Choroid plexus epithelial cell (primary cell): ENCODE results near the gene ADGRD2.

Source experiments
- DNase-seq: peaks from one replicate; pipeline ENCODE4 v3.0.0-alpha.2; 2010; ENCODE audit warnings: low read depth
- H3K4me3 ChIP-seq: 2 replicates; pipeline ENCODE4 v1.5.1; 2011; ENCODE audit warnings: low read depth, mild to moderate bottlenecking, control low read depth, low read length, moderate library complexity
- TF ChIP-seq, protein P1 (sequence below): conservative IDR thresholded peaks from 2 replicates; pipeline ENCODE4 v1.5.1; 2011; ENCODE audit warnings: low read depth, mild to moderate bottlenecking, control low read depth, inconsistent platforms, low read length, moderate library complexity

The ADGRD2 gene

DNA sequence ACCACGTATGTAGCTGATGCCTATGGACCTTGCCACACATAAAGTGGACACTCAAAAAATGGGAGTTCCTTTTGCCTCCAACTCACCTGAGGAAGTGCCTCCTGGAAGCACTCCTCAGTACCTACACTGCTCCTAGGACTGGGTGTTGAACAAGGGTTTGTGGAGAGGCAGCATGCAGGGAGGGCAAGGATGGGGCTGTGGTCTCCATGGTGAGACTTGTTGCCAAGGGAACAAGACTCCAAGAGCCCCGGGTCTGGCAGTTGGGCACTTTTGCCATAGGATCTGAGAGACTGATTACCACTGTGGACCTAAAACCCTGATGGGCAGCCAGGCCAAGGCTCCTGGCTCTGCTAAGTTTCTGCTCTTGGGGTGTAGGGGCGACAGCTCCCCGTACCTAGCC is 63.9 kb downstream of the ADGRD2 start:
- TF ChIP-seq, protein P1, sequence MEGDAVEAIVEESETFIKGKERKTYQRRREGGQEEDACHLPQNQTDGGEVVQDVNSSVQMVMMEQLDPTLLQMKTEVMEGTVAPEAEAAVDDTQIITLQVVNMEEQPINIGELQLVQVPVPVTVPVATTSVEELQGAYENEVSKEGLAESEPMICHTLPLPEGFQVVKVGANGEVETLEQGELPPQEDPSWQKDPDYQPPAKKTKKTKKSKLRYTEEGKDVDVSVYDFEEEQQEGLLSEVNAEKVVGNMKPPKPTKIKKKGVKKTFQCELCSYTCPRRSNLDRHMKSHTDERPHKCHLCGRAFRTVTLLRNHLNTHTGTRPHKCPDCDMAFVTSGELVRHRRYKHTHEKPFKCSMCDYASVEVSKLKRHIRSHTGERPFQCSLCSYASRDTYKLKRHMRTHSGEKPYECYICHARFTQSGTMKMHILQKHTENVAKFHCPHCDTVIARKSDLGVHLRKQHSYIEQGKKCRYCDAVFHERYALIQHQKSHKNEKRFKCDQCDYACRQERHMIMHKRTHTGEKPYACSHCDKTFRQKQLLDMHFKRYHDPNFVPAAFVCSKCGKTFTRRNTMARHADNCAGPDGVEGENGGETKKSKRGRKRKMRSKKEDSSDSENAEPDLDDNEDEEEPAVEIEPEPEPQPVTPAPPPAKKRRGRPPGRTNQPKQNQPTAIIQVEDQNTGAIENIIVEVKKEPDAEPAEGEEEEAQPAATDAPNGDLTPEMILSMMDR, result no peak

GRCh38 chr9:124514874-124515273 is 64.6 kb downstream of the ADGRD2 start:
- no peak for DNase-seq
- no peak overlapping the region for H3K4me3 ChIP-seq
- TF ChIP-seq, protein P1, result no peak

More for the DNA sequence above, 63.9 kb downstream of the ADGRD2 start:
- H3K4me3 ChIP-seq, result no peak overlapping the region
- no peak for DNase-seq

- DNase-seq, result no peak
- TF ChIP-seq, protein P1, result no peak
- no peak overlapping the region for H3K4me3 ChIP-seq
These were observed 67.3 kb downstream of the ADGRD2 start for GRCh38 chr9:124517600-124517999.

DNA sequence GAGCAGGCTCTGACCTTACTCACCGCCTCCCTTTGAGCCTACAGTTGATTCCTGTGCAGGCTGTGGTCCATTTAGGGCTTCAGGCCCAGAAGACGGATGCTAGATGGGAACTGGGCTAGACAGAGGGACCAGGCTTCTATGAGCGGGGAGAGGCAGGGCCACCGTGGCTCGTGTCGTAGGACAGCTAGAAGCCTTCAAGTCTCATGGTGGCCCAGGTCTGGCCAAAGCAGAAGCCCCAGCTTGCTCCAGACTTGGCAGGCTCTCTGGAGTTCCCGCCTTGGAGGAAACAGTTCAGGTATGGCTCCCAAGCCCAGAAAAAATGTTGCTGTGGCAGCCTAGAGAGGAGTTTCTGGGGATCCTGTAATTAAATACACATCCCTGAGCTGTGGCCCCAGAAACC is 67.9 kb downstream of the ADGRD2 start:
- TF ChIP-seq, protein P1, result no peak
- DNase-seq, result no peak

GRCh38 chr9:124520206-124520596 is 70.0 kb downstream of the ADGRD2 start:
- TF ChIP-seq, protein P1, result no peak
- H3K4me3 ChIP-seq, result no peak overlapping the region
- no peak for DNase-seq

More for the DNA sequence above, 67.9 kb downstream of the ADGRD2 start:
- no peak overlapping the region for H3K4me3 ChIP-seq

DNA sequence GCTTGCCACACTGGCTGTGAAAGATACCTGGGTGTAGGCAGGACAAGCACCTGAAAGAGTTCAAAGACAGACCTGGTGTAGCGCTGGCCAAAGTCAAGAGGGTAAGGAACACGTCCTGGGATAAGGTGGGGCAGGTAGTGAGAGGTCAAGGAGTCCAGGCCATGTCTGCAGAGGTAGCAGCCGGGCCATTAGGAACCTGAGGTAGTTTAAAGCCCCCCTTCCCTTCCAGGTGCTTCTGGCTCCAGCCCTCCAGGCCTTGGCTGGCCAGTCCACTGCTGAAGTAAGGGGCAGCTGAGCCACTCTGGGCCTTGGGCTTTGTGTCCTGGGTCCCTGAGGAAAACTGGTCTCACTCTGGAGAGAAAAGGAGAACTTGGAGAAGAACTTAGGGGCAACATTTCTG is 70.9 kb downstream of the ADGRD2 start:
- TF ChIP-seq, protein P1, result no peak

More for the DNA sequence above, 70.9 kb downstream of the ADGRD2 start:
- no peak overlapping the region for H3K4me3 ChIP-seq
- no peak for DNase-seq
